SK-N-MC (cell line): Measurements from ENCODE around the gene ZDHHC19.

ENCODE experiments used
- EZH2 ChIP-seq: fragments of 200-600 bp; sonication (generic); IDR thresholded peaks from one replicate; pipeline ENCODE4 v1.6.1; 2017; ENCODE audit warnings: antibody characterized with exemption
- FOXP2 ChIP-seq: optimal IDR thresholded peaks from 2 replicates; pipeline ENCODE3; 2011; ENCODE audit warnings: mild to moderate bottlenecking, moderate library complexity; ENCODE audit not compliant: insufficient read depth; ENCODE audit errors: extremely low read length, control extremely low read depth
- POLR2AphosphoS5 ChIP-seq: IDR thresholded peaks from 2 replicates; pipeline ENCODE4 v1.6.1; 2012; ENCODE audit warnings: mild to moderate bottlenecking, low read depth, low read length, borderline replicate concordance

GRCh38 chr3:196255776-196256175 lies 44.6 kb upstream of the ZDHHC19 start:
- TF ChIP-seq EZH2 (no peak), FOXP2 (no peak), POLR2AphosphoS5 (no peak)
